Transverse colon (tissue), 4 donors: Measurements from ENCODE around the gene CST9. TPM values are rescaled to one million over a fixed set of nuclear protein-coding genes. Genes with fewer than 3 reads are reported as not detected.
A peak's percentile ranks its signal among the peaks of the same experiment; 100 is the strongest.
"Not testable (repeated sequence)": the region's sequence is repeated elsewhere in the genome, so short reads cannot be mapped to it uniquely, and the experiment has no call there.

Source experiments
- DNase-seq: peaks from one replicate; pipeline ENCODE4 v3.0.0-alpha.2; 2019
- H3K27ac ChIP-seq, 4 donors: fragments of 200-600 bp; sonication (generic); 2 replicates each; pipeline ENCODE4 v1.5.1; 2016 to 2018; ENCODE audit warnings: inconsistent platforms in 4 of 4
- H3K27me3 ChIP-seq: fragments of 200-600 bp; sonication (generic); 2 replicates; pipeline ENCODE4 v1.5.1; 2017; ENCODE audit warnings: inconsistent platforms
- H3K36me3 ChIP-seq, 4 donors: fragments of 200-600 bp; sonication (generic); 2 replicates each; pipeline ENCODE4 v1.5.1; 2017 to 2019; ENCODE audit warnings: inconsistent platforms in 4 of 4
- H3K4me1 ChIP-seq, 4 donors: fragments of 200-600 bp; sonication (generic); 2 replicates each; pipeline ENCODE4 v1.5.1; 2017 to 2020; ENCODE audit warnings: inconsistent platforms in 4 of 4
- H3K4me3 ChIP-seq, 4 donors: fragments of 200-600 bp; sonication (generic); 1 replicate in 1 of 4; 2 replicates in 3 of 4; pipeline versions ENCODE4 v1.5.1 to v1.6.1; 2017 to 2019; ENCODE audit warnings: inconsistent platforms in 4 of 4
- H3K9me3 ChIP-seq, 2 donors: fragments of 200-600 bp; sonication (generic); 2 replicates each; pipeline ENCODE4 v1.5.1; 2017 to 2019; ENCODE audit warnings: inconsistent platforms in 2 of 2
- EP300 ChIP-seq: sonication (generic); formaldehyde crosslinking; IDR thresholded peaks from one replicate; pipeline ENCODE4 v1.6.1; 2017; ENCODE audit warnings: antibody characterized with exemption, low read depth
- POLR2A ChIP-seq: fragments of 450-650 bp; IDR thresholded peaks from one replicate; pipeline ENCODE4 v1.6.1; 2016; ENCODE audit warnings: antibody characterized with exemption, mild to moderate bottlenecking, moderate library complexity
- POLR2AphosphoS5 ChIP-seq, 3 donors: sonication (generic); formaldehyde crosslinking; IDR thresholded peaks; one replicate each; pipeline ENCODE4 v1.6.1; 2016; ENCODE audit warnings: antibody characterized with exemption in 3 of 3
- WGBS, 2 donors: methylation state at CpG; one replicate each; pipeline ENCODE4 v1.1.5; 2018; ENCODE audit warnings: low coverage in 1 of 2; 5-methylcytosine and 5-hydroxymethylcytosine counted together
- in situ Hi-C, 4 donors: fragments of 200-750 bp; cut with MboI; loops; one replicate each; pipeline versions ENCODE4 v1.15.0 to v1.15.1; 2017; ENCODE audit warnings: low sequenced_read_pairs in 3 of 4, low pct_ligation_motif_present in 1 of 4, low pct_unique_long_range_greater_than_20kb in 1 of 4
- intact Hi-C: fragments of 100-400 bp; cut with DNase I; formaldehyde crosslinking; loops from one replicate; pipeline ENCODE4 v1.15.1; 2023; ENCODE audit warnings: low total_unique reads
- total RNA-seq, 4 donors: library from RNA; depleted of rRNA; stranded (reverse); fragments of >200 nt; gene quantifications; one replicate each; pipeline ENCODE4 v1.1.0, GENCODE V29; 2016
- TF ChIP-seq, protein P1 (sequence below), 5 experiments: fragments of 200-600 bp in 3 of 5; fragments of 450-650 bp in 2 of 5; sonication (generic) in 3 of 5; IDR thresholded peaks; 1 replicate in 2 of 5; 2 replicates in 3 of 5; pipeline ENCODE4 v1.5.1; 2016 to 2017; ENCODE audit warnings: antibody characterized with exemption in 5 of 5, inconsistent platforms in 3 of 5, mild to moderate bottlenecking in 2 of 5, moderate library complexity in 1 of 5

The CST9 gene
- total RNA-seq, 4 donors from 2014 or later: not detected

GRCh38 chr20:23584434-23585199 lies 21.1 kb downstream of the CST9 start:
- TF ChIP-seq, protein P1, sequence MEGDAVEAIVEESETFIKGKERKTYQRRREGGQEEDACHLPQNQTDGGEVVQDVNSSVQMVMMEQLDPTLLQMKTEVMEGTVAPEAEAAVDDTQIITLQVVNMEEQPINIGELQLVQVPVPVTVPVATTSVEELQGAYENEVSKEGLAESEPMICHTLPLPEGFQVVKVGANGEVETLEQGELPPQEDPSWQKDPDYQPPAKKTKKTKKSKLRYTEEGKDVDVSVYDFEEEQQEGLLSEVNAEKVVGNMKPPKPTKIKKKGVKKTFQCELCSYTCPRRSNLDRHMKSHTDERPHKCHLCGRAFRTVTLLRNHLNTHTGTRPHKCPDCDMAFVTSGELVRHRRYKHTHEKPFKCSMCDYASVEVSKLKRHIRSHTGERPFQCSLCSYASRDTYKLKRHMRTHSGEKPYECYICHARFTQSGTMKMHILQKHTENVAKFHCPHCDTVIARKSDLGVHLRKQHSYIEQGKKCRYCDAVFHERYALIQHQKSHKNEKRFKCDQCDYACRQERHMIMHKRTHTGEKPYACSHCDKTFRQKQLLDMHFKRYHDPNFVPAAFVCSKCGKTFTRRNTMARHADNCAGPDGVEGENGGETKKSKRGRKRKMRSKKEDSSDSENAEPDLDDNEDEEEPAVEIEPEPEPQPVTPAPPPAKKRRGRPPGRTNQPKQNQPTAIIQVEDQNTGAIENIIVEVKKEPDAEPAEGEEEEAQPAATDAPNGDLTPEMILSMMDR (IDR thresholded peaks at IDR 0.05): no peak
- TF ChIP-seq POLR2A (no peak), EP300 (no peak)
- H3K4me3 ChIP-seq: no peak overlapping the region
- H3K9me3 ChIP-seq: no peaks in the 10 kb centered on the region
- intact Hi-C loops (no loop called here), in situ Hi-C loops (loop anchor here in 1 of 4 donors (25.0 kb wide), 1 partner anchor 97 kb away; the partner anchor contains the start of gene CST8)
- DNase-seq: no peak
- 54% methylated on average over 5 of the region's 5 CpGs; no CpG with 5 or more reads in 1 of the 2 donors for WGBS, 2 donors
- no peaks in the 10 kb centered on the region for H3K36me3 ChIP-seq
- H3K27ac ChIP-seq: no peak overlapping the region
- H3K27me3 ChIP-seq: no peaks in the 10 kb centered on the region
- H3K4me1 ChIP-seq: no peaks in the 10 kb centered on the region

GRCh38 chr20:23583526-23583925 lies 22.2 kb downstream of the CST9 start:
- H3K4me1 ChIP-seq: no peaks in the 10 kb centered on the region
- DNase-seq: no peak
- intact Hi-C loops (no loop called here), in situ Hi-C loops (loop anchor here in 1 of 4 donors (25.0 kb wide), 1 partner anchor 96 kb away; the partner anchor contains the start of gene CST8)
- H3K9me3 ChIP-seq: no peaks in the 10 kb centered on the region
- H3K27ac ChIP-seq: no peak overlapping the region
- H3K27me3 ChIP-seq: no peaks in the 10 kb centered on the region
- H3K4me3 ChIP-seq: no peak overlapping the region
- TF ChIP-seq EP300 (no peak), POLR2AphosphoS5 (IDR thresholded peaks at IDR 0.05) (no peak), POLR2A (no peak)
- TF ChIP-seq, protein P1 (IDR thresholded peaks at IDR 0.05): no peak
- no peaks in the 10 kb centered on the region for H3K36me3 ChIP-seq

DNA sequence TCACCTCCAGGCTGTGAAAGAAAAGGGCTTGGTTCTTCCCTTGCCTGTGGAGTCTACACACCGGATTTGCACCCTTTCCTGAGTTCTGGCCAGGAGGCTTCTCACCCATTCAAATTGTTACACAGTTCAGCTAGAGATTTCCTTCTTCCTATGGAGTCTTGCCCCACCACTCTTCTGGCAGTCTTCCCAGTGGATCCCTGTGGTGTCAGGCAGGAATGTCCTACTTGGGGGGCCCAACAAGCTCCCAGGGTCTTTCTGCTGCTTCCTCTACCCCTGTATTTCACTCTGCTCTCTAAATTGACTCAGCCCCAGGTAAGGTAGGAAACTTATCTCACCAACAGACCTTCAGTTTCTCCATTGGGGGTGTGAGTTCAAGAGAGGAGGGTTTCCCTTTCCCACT lies 23.4 kb downstream of the CST9 start:
- no peaks in the 10 kb centered on the region for H3K4me1 ChIP-seq
- DNase-seq: no peak
- H3K27ac ChIP-seq: no peak overlapping the region
- 74% methylated on average over 1 of the region's 1 CpG; no CpG with 5 or more reads in 1 of the 2 donors for WGBS, 2 donors
- no peaks in the 10 kb centered on the region for H3K27me3 ChIP-seq
- no peaks in the 10 kb centered on the region for H3K9me3 ChIP-seq
- no peaks in the 10 kb centered on the region for H3K36me3 ChIP-seq
- intact Hi-C loops: no loop called here
- H3K4me3 ChIP-seq: no peak overlapping the region
- no peak for TF ChIP-seq EP300
- TF ChIP-seq, protein P1 (IDR thresholded peaks at IDR 0.05): no peak
- TF ChIP-seq POLR2AphosphoS5 (IDR thresholded peaks at IDR 0.05): no peak
- TF ChIP-seq POLR2A: no peak
- in situ Hi-C loops: loop anchor here in 1 of 4 donors (25.0 kb wide), 1 partner anchor 95 kb away; the partner anchor contains the start of gene CST8

- H3K4me3 ChIP-seq, H3K27me3 ChIP-seq, H3K4me1 ChIP-seq, H3K36me3 ChIP-seq, H3K27ac ChIP-seq, intact Hi-C loops, H3K9me3 ChIP-seq: not testable (repeated sequence)
- 66% methylated on average over 9 of the region's 9 CpGs; no CpG with 5 or more reads in 1 of the 2 donors for WGBS, 2 donors
- DNase-seq: peak; percentile 51
- in situ Hi-C loops: loop anchor here in 1 of 4 donors (25.0 kb wide), 1 partner anchor 95 kb away; the partner anchor contains the start of gene CST8
Observed at GRCh38 chr20:23581833-23582232, 23.9 kb downstream of the CST9 start.
